Lower leg skin (tissue), 4 donors: ENCODE measurements around the gene RPUSD1. TPM values are rescaled to one million over a fixed set of nuclear protein-coding genes. Genes with fewer than 3 reads are reported as not detected.

ENCODE experiments used
- DNase-seq, 2 donors: peaks; one replicate each; pipeline ENCODE4 v3.0.0-alpha.2; 2019; ENCODE audit warnings: low spot score in 2 of 2
- H3K4me3 ChIP-seq: fragments of 200-600 bp; sonication (generic); 2 replicates; pipeline ENCODE4 v1.5.1; 2017; ENCODE audit warnings: mild to moderate bottlenecking, low read depth; ENCODE audit not compliant: poor library complexity, severe bottlenecking
- POLR2A ChIP-seq, 2 donors: fragments of 450-650 bp; IDR thresholded peaks; one replicate each; pipeline ENCODE4 v1.6.1; 2016 to 2017; ENCODE audit warnings: antibody characterized with exemption in 2 of 2, mild to moderate bottlenecking in 1 of 2, moderate library complexity in 1 of 2
- WGBS, 2 donors: methylation state at CpG; one replicate each; pipeline ENCODE4 v1.1.5; 2018; 5-methylcytosine and 5-hydroxymethylcytosine counted together
- intact Hi-C: fragments of 100-400 bp; cut with DNase I; formaldehyde crosslinking; loops from one replicate; pipeline ENCODE4 v1.15.0; 2023; ENCODE audit warnings: low total_unique reads
- total RNA-seq, 4 donors: library from RNA; depleted of rRNA; stranded (reverse); fragments of >200 nt; gene quantifications; one replicate each; pipeline ENCODE4 v1.1.0, GENCODE V29; 2016
- TF ChIP-seq, protein P1 (sequence below), 3 donors: fragments of 450-650 bp; IDR thresholded peaks; one replicate each; pipeline ENCODE4 v1.5.1; 2016; ENCODE audit warnings: antibody characterized with exemption in 3 of 3, mild to moderate bottlenecking in 3 of 3, moderate library complexity in 2 of 3

Gene RPUSD1
- total RNA-seq, 4 donors from 2014 or later, result 20.2 to 27.9 (median 25.5) TPM

DNA sequence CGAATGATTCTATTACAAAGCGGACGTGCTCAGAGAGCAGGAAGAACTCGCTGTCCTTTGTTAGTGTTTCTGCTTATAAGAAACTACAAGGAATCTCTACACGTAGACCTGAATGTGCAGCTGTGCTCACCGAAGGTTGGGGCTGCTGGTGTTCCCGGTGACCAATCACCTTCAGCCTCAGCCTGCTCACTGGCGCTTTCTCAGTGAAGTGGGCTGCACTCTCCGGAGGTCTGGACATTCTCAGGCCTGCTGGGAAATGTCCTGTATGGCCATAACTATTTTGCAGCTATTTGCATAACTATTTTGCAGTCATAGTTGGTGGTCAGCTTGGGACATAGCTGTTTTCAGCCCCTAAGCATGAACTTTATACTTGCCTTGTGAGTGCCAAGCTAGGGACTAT, 37.7 kb downstream of the RPUSD1 start:
- no peak for TF ChIP-seq POLR2A (IDR thresholded peaks at IDR 0.05)
- TF ChIP-seq, protein P1, sequence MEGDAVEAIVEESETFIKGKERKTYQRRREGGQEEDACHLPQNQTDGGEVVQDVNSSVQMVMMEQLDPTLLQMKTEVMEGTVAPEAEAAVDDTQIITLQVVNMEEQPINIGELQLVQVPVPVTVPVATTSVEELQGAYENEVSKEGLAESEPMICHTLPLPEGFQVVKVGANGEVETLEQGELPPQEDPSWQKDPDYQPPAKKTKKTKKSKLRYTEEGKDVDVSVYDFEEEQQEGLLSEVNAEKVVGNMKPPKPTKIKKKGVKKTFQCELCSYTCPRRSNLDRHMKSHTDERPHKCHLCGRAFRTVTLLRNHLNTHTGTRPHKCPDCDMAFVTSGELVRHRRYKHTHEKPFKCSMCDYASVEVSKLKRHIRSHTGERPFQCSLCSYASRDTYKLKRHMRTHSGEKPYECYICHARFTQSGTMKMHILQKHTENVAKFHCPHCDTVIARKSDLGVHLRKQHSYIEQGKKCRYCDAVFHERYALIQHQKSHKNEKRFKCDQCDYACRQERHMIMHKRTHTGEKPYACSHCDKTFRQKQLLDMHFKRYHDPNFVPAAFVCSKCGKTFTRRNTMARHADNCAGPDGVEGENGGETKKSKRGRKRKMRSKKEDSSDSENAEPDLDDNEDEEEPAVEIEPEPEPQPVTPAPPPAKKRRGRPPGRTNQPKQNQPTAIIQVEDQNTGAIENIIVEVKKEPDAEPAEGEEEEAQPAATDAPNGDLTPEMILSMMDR (IDR thresholded peaks at IDR 0.05), result no peak
- intact Hi-C loops, result no loop called here

GRCh38 chr16:749010-749409, 39.2 kb downstream of the RPUSD1 start:
- intact Hi-C loops, result no loop called here
- no peak for TF ChIP-seq POLR2A (IDR thresholded peaks at IDR 0.05)
- TF ChIP-seq, protein P1 (IDR thresholded peaks at IDR 0.05), result no peak
- H3K4me3 ChIP-seq, result no peak overlapping the region
- 71 to 88% methylated on average over 6 of the region's 6 CpGs for WGBS, 2 donors
- DNase-seq, result no peak

More for the DNA sequence above, 37.7 kb downstream of the RPUSD1 start:
- no peak for DNase-seq
- WGBS, 2 donors, result 81 to 87% methylated on average over 9 of the region's 9 CpGs
- no peak overlapping the region for H3K4me3 ChIP-seq

DNA sequence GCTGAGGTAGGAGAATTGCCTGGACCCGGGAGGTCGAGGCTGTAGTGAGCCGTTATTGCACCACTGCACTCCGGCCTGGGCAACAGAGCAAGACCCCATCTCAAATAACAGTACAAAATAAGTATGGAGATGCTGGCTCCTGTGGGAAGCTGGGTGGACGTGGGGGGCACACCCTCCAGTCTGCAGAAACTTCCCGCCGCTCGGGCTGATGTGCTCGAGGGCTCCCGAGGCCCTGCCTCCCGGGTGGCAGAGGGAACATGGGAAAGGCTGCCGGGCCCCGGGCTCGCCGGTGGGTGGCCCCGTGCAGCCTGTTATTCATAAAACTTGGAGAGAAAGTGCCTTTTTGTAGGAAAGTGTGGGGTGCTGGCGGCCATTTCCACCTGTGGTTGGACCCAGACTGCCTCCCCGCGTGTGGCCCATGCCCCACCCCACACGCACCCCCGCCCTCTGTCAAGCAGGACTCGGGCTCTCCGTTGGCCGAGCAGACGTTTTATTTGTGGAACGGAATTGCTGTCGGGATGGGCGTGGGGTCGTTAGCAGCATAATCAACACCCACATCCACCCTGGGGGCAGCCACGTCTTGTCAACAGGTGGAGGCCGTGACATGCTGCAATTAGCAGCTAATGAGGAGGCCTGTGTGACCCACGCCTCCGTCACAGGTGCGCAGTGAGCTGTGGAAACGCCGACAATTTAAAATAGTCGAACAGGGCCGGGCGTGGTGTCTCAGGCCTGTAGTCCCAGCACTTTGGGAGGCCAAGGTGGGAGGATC, 40.0 kb downstream of the RPUSD1 start:
- no peak for TF ChIP-seq POLR2A (IDR thresholded peaks at IDR 0.05)
- TF ChIP-seq, protein P1 (IDR thresholded peaks at IDR 0.05), result no peak
- DNase-seq, result no peak
- intact Hi-C loops, result no loop called here
- 67 to 69% methylated on average over 36 to 39 of the region's 39 CpGs for WGBS, 2 donors
- no peak overlapping the region for H3K4me3 ChIP-seq

GRCh38 chr16:746637-747036, 41.5 kb downstream of the RPUSD1 start:
- TF ChIP-seq, protein P1 (IDR thresholded peaks at IDR 0.05), result no peak
- TF ChIP-seq POLR2A (IDR thresholded peaks at IDR 0.05), result no peak
- intact Hi-C loops, result no loop called here
- WGBS, 2 donors, result 78 to 85% methylated on average over 9 to 13 of the region's 13 CpGs

GRCh38 chr16:745739-746138, 42.4 kb downstream of the RPUSD1 start:
- DNase-seq, result no peak
- intact Hi-C loops, result no loop called here
- 8 to 10% methylated on average over 12 to 14 of the region's 14 CpGs for WGBS, 2 donors
- no peak overlapping the region for H3K4me3 ChIP-seq
- no peak for TF ChIP-seq POLR2A (IDR thresholded peaks at IDR 0.05)
- TF ChIP-seq, protein P1 (IDR thresholded peaks at IDR 0.05), result no peak

More at GRCh38 chr16:746637-747036, 41.5 kb downstream of the RPUSD1 start:
- no peak for DNase-seq
- no peak overlapping the region for H3K4me3 ChIP-seq
